Fibroblast of mammary gland (primary cell): ENCODE data around the gene OLIG1.

Experiments
- DNase-seq: peaks from one replicate; pipeline ENCODE4 v3.0.0-alpha.2; 2010; ENCODE audit warnings: low read depth
- H3K4me3 ChIP-seq: 2 replicates; pipeline ENCODE4 v1.5.1; 2011; ENCODE audit warnings: low read depth, mild to moderate bottlenecking, low read length, moderate library complexity; ENCODE audit not compliant: control insufficient read depth
- TF ChIP-seq, protein P1 (sequence below): conservative IDR thresholded peaks from 2 replicates; pipeline ENCODE4 v1.5.1; 2011; ENCODE audit warnings: low read depth, low read length, inconsistent platforms; ENCODE audit not compliant: control insufficient read depth, insufficient read depth

The OLIG1 gene

DNA sequence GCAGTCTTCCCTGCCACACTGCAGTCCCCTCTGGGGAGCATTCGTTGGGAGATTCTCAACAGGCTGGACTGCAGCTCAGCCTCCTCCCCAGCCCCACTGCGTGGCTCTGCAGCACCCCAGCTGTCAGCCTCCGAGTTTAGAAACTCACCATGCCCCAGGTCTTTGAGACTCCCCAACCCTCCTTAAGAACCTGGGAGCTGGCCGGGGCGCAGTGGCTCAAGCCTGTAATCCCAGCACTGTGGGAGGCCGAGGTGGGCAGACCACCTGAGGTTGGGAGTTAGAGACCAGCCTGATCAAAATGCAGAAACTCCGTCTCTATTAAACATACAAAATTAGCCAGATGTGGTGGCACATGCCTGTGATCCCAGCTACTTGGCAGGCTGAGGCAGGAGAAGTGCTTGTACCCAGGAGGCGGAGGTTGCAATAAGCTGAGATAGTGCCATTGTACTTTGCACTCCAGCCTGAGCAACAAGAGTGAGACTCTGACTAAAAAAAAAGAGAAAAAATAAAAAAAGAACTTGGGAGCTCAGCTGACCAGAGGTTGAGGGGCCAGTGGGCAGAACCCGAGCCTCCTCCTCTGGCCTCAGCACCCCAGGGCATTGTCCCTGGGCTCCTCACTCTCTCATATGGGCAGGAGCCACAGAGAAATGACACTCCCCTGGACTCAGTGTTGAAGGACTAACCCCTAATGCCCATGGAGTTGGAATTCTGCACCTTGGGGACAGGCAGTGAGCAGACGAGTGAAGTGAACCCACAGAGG, 38.6 kb upstream of the OLIG1 start:
- no peak for DNase-seq
- TF ChIP-seq, protein P1, sequence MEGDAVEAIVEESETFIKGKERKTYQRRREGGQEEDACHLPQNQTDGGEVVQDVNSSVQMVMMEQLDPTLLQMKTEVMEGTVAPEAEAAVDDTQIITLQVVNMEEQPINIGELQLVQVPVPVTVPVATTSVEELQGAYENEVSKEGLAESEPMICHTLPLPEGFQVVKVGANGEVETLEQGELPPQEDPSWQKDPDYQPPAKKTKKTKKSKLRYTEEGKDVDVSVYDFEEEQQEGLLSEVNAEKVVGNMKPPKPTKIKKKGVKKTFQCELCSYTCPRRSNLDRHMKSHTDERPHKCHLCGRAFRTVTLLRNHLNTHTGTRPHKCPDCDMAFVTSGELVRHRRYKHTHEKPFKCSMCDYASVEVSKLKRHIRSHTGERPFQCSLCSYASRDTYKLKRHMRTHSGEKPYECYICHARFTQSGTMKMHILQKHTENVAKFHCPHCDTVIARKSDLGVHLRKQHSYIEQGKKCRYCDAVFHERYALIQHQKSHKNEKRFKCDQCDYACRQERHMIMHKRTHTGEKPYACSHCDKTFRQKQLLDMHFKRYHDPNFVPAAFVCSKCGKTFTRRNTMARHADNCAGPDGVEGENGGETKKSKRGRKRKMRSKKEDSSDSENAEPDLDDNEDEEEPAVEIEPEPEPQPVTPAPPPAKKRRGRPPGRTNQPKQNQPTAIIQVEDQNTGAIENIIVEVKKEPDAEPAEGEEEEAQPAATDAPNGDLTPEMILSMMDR, result no peak
- no peak overlapping the region for H3K4me3 ChIP-seq

DNA sequence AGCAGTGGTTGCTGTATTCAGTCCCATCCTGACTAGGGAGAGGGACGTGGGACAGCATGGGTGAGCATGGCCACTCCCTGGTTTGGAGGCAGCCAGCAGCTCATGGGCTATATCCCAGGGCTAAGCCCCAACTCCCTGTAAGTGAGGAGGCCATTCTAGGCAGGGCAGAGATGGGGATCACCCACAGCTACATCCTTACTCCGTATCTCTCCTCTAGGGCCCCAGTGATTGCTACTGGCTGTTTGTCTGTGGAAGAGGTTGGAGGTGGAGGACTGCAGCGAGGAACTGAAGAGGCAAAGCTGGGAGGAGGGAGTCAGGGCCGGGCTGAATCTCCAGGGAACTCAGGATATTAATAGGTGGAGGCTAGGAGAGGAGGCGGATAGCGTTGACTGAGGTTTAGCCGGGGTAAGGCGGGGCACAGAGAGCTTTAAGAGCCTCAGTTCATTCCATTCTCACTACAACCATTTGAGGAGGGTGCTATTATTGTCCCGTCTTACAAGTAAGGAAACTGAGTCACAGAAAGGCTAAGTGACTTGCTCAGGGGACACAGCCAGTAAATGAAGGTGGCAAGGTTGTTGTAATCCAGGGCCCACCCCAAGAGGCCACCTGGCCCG, 37.4 kb upstream of the OLIG1 start:
- DNase-seq, result no peak
- TF ChIP-seq, protein P1, result no peak
- H3K4me3 ChIP-seq, result no peak overlapping the region

DNA sequence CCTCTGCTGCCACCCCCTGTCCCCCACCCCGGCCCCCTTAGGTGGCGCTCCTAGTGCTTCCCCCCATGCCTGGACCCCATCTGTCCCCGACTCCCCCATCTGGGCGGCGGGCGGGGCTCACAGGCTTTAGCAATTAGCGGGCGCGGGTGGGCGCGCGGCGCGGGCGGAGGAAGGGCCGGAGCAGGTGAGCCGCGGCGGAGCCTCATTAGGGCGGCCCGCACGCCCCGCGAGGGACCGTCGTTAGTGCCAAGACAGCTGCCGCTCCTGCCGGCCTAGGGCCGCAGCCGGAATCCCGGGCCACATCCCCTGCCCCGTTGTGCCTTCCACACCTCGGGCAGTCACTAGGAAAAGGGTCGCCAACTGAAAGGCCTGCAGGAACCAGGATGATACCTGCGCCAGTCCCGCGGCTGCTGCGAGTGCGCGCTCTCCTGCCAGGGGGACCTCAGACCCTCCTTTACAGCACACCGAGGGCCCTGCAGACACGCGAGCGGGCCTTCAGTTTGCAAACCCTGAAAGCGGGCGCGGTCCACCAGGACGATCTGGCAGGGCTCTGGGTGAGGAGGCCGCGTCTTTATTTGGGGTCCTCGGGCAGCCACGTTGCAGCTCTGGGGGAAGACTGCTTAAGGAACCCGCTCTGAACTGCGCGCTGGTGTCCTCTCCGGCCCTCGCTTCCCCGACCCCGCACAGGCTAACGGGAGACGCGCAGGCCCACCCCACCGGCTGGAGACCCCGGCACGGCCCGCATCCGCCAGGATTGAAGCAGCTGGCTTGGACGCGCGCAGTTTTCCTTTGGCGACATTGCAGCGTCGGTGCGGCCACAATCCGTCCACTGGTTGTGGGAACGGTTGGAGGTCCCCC, 36.6 kb upstream of the OLIG1 start:
- TF ChIP-seq, protein P1, result no peak
- no peak overlapping the region for H3K4me3 ChIP-seq
- no peak for DNase-seq

DNA sequence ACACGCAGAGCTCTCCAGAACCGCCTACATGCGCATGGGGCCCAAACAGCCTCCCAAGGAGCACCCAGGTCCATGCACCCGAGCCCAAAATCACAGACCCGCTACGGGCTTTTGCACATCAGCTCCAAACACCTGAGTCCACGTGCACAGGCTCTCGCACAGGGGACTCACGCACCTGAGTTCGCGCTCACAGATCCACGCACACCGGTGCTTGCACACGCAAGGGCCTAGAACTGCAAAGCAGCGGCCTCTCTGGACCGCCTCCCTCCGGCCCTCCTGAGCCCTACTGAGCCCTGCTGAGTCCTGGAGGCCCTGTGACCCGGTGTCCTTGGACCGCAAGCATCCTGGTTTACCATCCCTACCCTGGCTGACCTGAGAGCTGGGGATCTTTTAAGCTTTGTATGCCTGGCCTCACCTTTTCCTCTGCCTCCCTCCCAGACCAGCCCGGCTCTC, 36.0 kb upstream of the OLIG1 start:
- TF ChIP-seq, protein P1, result no peak
- no peak for DNase-seq
- no peak overlapping the region for H3K4me3 ChIP-seq

DNA sequence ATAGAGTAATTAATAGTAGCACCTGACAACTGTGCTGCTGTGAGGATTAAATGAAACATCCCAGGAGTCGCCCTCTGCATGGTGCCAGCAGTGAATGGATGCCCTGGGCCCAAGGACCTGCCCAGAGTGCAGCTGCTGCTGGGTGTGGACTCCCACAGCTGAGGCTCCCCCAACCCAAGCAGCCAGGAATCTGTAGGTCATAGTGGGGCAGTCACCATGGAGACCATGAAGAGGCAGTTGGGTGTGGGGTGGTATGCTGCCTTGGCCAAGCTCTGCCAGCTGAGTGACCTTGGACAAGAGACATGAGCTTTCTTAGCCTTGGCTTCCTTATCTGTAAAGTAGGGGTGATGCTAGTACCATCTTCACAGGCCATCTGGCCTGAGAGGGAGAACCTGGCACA, 34.8 kb upstream of the OLIG1 start:
- no peak for DNase-seq
- H3K4me3 ChIP-seq, result no peak overlapping the region
- TF ChIP-seq, protein P1, result no peak

DNA sequence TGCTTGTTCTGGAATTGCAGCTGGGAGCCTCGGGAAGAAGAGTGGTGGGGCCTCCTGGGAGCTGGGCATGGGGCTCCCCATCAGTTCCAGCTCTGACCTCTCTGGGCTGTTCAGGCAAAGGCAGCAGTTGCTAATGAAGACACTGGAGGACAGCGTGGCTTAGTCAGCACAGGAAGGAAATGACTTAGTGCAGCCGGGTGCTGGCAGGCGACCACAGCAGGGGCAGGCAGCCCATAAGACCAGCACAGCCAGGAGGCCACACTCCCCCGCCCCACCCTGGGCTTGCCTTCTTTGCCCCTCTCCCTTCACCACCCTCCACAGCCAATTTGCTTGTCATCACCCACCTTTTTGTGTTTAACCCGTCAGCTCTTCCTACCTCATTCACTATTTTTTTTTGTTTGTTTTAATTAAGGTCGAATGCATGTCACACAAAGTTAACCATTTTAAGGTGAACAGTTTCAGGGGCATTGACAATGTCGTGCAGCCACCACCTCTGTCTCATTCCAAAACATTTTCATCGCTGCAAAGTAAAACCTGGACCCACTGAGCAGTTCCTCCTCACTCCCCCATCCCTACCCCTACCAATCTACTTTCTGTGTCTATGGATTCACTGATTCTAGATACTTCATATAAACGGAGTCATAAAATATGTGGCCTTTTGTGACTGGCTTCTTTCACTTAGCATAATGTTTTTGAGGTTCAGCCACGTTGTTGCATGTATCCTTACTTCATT, 33.3 kb upstream of the OLIG1 start:
- no peak overlapping the region for H3K4me3 ChIP-seq
- TF ChIP-seq, protein P1, result no peak
- DNase-seq, result peak; percentile 61
